Gastrocnemius medialis (tissue), 4 donors: ENCODE results near the gene MAP3K12. TPM values are rescaled to one million over a fixed set of nuclear protein-coding genes. Genes with fewer than 3 reads are reported as not detected.
A peak's percentile ranks its signal among the peaks of the same experiment; 100 is the strongest.

ENCODE experiments used
- ATAC-seq, 2 donors: fragments of 150-250 bp; one replicate each; pipeline ENCODE4 v1.9.1; 2016
- DNase-seq, 2 donors: peaks; one replicate each; pipeline ENCODE4 v3.0.0-alpha.2; 2019
- H3K27ac ChIP-seq, 4 donors: fragments of 200-600 bp; sonication (generic); 1 replicate in 1 of 4; 2 replicates in 3 of 4; pipeline ENCODE4 v1.5.1; 2016 to 2018; ENCODE audit warnings: mild to moderate bottlenecking in 2 of 4, moderate library complexity in 1 of 4
- H3K27me3 ChIP-seq, 3 donors: fragments of 200-600 bp; sonication (generic) in 2 of 3; 1 replicate in 1 of 3; 2 replicates in 2 of 3; pipeline versions ENCODE4 v1.5.1 to v1.6.0; 2016 to 2019; ENCODE audit warnings: mild to moderate bottlenecking in 1 of 3, moderate library complexity in 1 of 3
- H3K36me3 ChIP-seq, 2 donors: fragments of 200-600 bp; sonication (generic) in 1 of 2; one replicate each; pipeline ENCODE4 v1.5.1; 2017 to 2018
- H3K4me1 ChIP-seq, 2 donors: fragments of 200-600 bp; sonication (generic) in 1 of 2; one replicate each; pipeline ENCODE4 v1.5.1; 2016 to 2017; ENCODE audit warnings: mild to moderate bottlenecking in 2 of 2
- H3K4me3 ChIP-seq, 4 donors: fragments of 200-600 bp; sonication (generic) in 3 of 4; 1 replicate in 1 of 4; 2 replicates in 3 of 4; pipeline ENCODE4 v1.5.1; 2016 to 2019; ENCODE audit warnings: mild to moderate bottlenecking in 2 of 4
- H3K9me3 ChIP-seq, 3 donors: fragments of 200-600 bp; sonication (generic) in 2 of 3; 1 replicate in 1 of 3; 2 replicates in 2 of 3; pipeline ENCODE4 v1.5.1; 2016 to 2019
- CTCF ChIP-seq, 5 experiments: fragments of 450-650 bp in 3 of 5; fragments of 200-600 bp in 2 of 5; sonication (generic) in 2 of 5; IDR thresholded peaks in 4 of 5; conservative IDR thresholded peaks in 1 of 5; 1 replicate in 4 of 5; 2 replicates in 1 of 5; pipeline ENCODE4 v1.5.1; 2016 to 2019; ENCODE audit warnings: antibody characterized with exemption in 5 of 5, mild to moderate bottlenecking in 3 of 5, moderate library complexity in 3 of 5
- POLR2A ChIP-seq, 2 donors: fragments of 450-650 bp; IDR thresholded peaks; one replicate each; pipeline ENCODE4 v1.6.1; 2017; ENCODE audit warnings: antibody characterized with exemption in 2 of 2, mild to moderate bottlenecking in 2 of 2, moderate library complexity in 2 of 2
- in situ Hi-C, 4 donors: fragments of 200-750 bp; cut with MboI; loops; one replicate each; pipeline versions ENCODE4 v1.15.0 to v1.8.0; 2017; ENCODE audit warnings: low sequenced_read_pairs in 4 of 4
- intact Hi-C: fragments of 100-400 bp; cut with DNase I; formaldehyde crosslinking; loops from one replicate; pipeline ENCODE4 v1.15.1; 2023; ENCODE audit warnings: low total_unique reads
- total RNA-seq, 4 donors: library from RNA; depleted of rRNA; stranded (reverse); fragments of >200 nt; gene quantifications; one replicate each; pipeline versions ENCODE4 v1.1.0 to v1.2.3, GENCODE V29; 2016

Gene MAP3K12
- total RNA-seq, 4 donors from 2014 or later = 1.1 to 9.9 (median 3.8) TPM

- intact Hi-C loops (no loop called here), in situ Hi-C loops (no loop called here)
- DNase-seq = peak; percentile 59 to 87
- peak; percentile 84 to 92 for ATAC-seq
- H3K36me3 ChIP-seq = peaks cover 3 to 100% of the 10 kb centered on the region in 2 donors
- peak overlapping the region; percentile 71 to 84 (median 78) for H3K27ac ChIP-seq
- no peaks in the 10 kb centered on the region for H3K27me3 ChIP-seq
- H3K4me3 ChIP-seq = no peak overlapping the region
- no peaks in the 10 kb centered on the region for H3K9me3 ChIP-seq
- peaks cover 61 to 72% of the 10 kb centered on the region in 2 donors for H3K4me1 ChIP-seq
- TF ChIP-seq POLR2A (IDR thresholded peaks at IDR 0.05) (peak; percentile 15 to 51), CTCF (IDR thresholded peaks at IDR 0.05 in 4 of 5, conservative IDR thresholded peaks at IDR 0.05 in 1 of 5) (no peak)
Observed at GRCh38 chr12:53461059-53461458, 38.2 kb downstream of the MAP3K12 start.

DNA sequence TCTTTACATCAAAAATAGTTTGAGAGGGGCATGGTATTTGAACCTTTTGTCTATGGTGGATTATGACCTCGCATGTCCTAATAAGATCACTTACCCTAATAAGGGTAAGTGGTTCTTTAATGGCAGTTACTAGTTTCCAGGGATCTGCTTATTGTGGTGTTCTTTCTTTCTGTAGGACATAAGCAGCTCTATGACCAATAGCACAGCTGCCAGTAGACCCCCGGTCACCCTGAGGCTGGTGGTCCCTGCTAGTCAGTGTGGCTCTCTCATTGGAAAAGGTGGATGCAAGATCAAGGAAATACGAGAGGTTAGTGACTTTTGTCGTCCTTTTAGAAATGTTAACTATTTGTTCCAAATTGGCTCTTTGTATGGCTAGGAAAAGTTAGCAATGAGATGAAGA lies 40.2 kb downstream of the MAP3K12 start:
- no peak for TF ChIP-seq POLR2A (IDR thresholded peaks at IDR 0.05)
- TF ChIP-seq CTCF (IDR thresholded peaks at IDR 0.05 in 4 of 5, conservative IDR thresholded peaks at IDR 0.05 in 1 of 5) = no peak
- Histone ChIP-seq H3K27me3 (no peaks in the 10 kb centered on the region), H3K27ac (peak overlapping the region in 3 of 4 donors; percentile 19 to 84 (median 75)), H3K4me1 (peaks cover 61 to 63% of the 10 kb centered on the region in 2 donors), H3K9me3 (no peaks in the 10 kb centered on the region), H3K36me3 (peaks cover 3 to 100% of the 10 kb centered on the region in 2 donors), H3K4me3 (no peak overlapping the region)
- in situ Hi-C loops = no loop called here
- ATAC-seq = no peak
- intact Hi-C loops = loop anchor here (10.0 kb wide), 1 partner anchor 404 kb away; the partner anchor contains the start of gene TNS2
- no peak for DNase-seq

GRCh38 chr12:53456654-53457366 lies 42.4 kb downstream of the MAP3K12 start:
- H3K27ac ChIP-seq = peak overlapping the region in 2 of 4 donors; percentile 26 to 75
- H3K36me3 ChIP-seq = peaks cover 3 to 80% of the 10 kb centered on the region in 2 donors
- H3K4me1 ChIP-seq = peaks cover 50 to 53% of the 10 kb centered on the region in 2 donors
- ATAC-seq = no peak
- intact Hi-C loops = loop anchor here (10.0 kb wide), 1 partner anchor 402 kb away; the partner anchor contains the start of gene TNS2
- no peak for DNase-seq
- TF ChIP-seq POLR2A (IDR thresholded peaks at IDR 0.05) (no peak), CTCF (IDR thresholded peaks at IDR 0.05 in 4 of 5, conservative IDR thresholded peaks at IDR 0.05 in 1 of 5) (no peak)
- in situ Hi-C loops = no loop called here
- no peaks in the 10 kb centered on the region for H3K27me3 ChIP-seq
- no peaks in the 10 kb centered on the region for H3K9me3 ChIP-seq
- no peak overlapping the region for H3K4me3 ChIP-seq

DNA sequence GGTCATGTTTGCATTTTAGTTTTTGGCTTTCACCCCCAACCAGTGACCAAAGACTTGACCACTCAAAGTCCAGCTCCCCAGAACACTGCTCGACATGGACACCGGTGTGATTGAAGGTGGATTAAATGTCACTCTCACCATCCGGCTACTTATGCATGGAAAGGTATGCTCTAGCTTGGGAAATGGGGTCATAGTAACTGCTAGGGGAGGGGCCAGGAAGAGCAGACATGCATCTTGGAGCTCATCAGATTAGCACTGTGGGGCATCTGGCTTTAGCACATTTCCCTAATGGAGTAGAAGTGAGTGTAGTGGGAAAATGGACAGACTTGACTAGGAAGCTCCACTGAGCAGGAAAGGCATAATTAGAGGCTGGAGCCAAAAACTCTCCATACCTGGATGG lies 44.6 kb downstream of the MAP3K12 start:
- Histone ChIP-seq H3K27me3 (no peaks in the 10 kb centered on the region), H3K36me3 (peaks cover 3 to 59% of the 10 kb centered on the region in 2 donors), H3K4me3 (no peak overlapping the region), H3K27ac (peak overlapping the region; percentile 92 to 98 (median 98)), H3K9me3 (no peaks in the 10 kb centered on the region), H3K4me1 (peaks cover 33 to 36% of the 10 kb centered on the region in 2 donors)
- in situ Hi-C loops = no loop called here
- DNase-seq (no peak), ATAC-seq (no peak)
- TF ChIP-seq CTCF (IDR thresholded peaks at IDR 0.05 in 4 of 5, conservative IDR thresholded peaks at IDR 0.05 in 1 of 5) = no peak
- TF ChIP-seq POLR2A (IDR thresholded peaks at IDR 0.05) = no peak
- intact Hi-C loops = loop anchor here (10.0 kb wide), 1 partner anchor 400 kb away; the partner anchor contains the start of gene TNS2
